Neuronal stem cell (in vitro differentiated cells): ENCODE results near the gene GAS2L2.

Source experiments
- DNase-seq: peaks from one replicate; pipeline ENCODE4 v3.0.0-alpha.2; 2013; ENCODE audit warnings: low spot score
- H2AFZ ChIP-seq: one replicate; pipeline ENCODE4 v1.6.1; 2013; ENCODE audit warnings: mild to moderate bottlenecking, low read length, inconsistent platforms
- H2AK5ac ChIP-seq: 2 replicates; pipeline ENCODE4 v1.6.1; 2013; ENCODE audit warnings: low read depth, mild to moderate bottlenecking, inconsistent platforms, low read length, moderate library complexity, mixed read lengths
- H2BK120ac ChIP-seq: 2 replicates; pipeline ENCODE4 v1.6.1; 2013; ENCODE audit warnings: low read depth, mild to moderate bottlenecking, inconsistent platforms, low read length, moderate library complexity, mixed read lengths
- H2BK12ac ChIP-seq: one replicate; pipeline ENCODE4 v1.6.1; 2013; ENCODE audit warnings: low read length, inconsistent platforms
- H2BK15ac ChIP-seq: 2 replicates; pipeline ENCODE4 v1.6.1; 2013; ENCODE audit warnings: mild to moderate bottlenecking, low read length, inconsistent platforms, mixed read lengths
- H2BK5ac ChIP-seq: one replicate; pipeline ENCODE4 v1.6.1; 2013; ENCODE audit warnings: inconsistent platforms, mild to moderate bottlenecking, low read length, moderate library complexity
- H3K14ac ChIP-seq: one replicate; pipeline ENCODE4 v1.6.1; 2013; ENCODE audit warnings: low read length, inconsistent platforms
- H3K18ac ChIP-seq: 2 replicates; pipeline ENCODE4 v1.6.1; 2013; ENCODE audit warnings: low read length, inconsistent platforms
- H3K23ac ChIP-seq: 2 replicates; pipeline ENCODE4 v1.6.1; 2013; ENCODE audit warnings: low read depth, mild to moderate bottlenecking, mixed read lengths, low read length, inconsistent platforms; ENCODE audit not compliant: poor library complexity
- H3K27ac ChIP-seq: replicated peaks from 3 replicates; pipeline ENCODE4 v1.5.1; 2013; ENCODE audit warnings: low read length, inconsistent platforms
- H3K27me3 ChIP-seq, 3 experiments: 2 replicates each; pipeline ENCODE4 v1.6.1; 2013; ENCODE audit warnings: low read length in 3 of 3, mild to moderate bottlenecking in 2 of 3, inconsistent platforms in 1 of 3, low read depth in 1 of 3, mixed read lengths in 1 of 3, moderate library complexity in 1 of 3; ENCODE audit not compliant: control insufficient read depth in 3 of 3, insufficient read depth in 3 of 3
- H3K36me3 ChIP-seq, 2 donors: replicated peaks in 1 of 2; 2 replicates each; pipeline ENCODE4 v1.6.1; 2013; ENCODE audit warnings: low read length in 2 of 2; ENCODE audit not compliant: control insufficient read depth in 2 of 2, insufficient read depth in 2 of 2
- H3K4ac ChIP-seq: 2 replicates; pipeline ENCODE4 v1.6.1; 2013; ENCODE audit warnings: inconsistent platforms, mild to moderate bottlenecking, low read length, moderate library complexity
- H3K4me1 ChIP-seq, 2 donors: 1 replicate in 1 of 2; 2 replicates in 1 of 2; pipeline ENCODE4 v1.6.1; 2013; ENCODE audit warnings: low read length in 2 of 2, low read depth in 1 of 2; ENCODE audit not compliant: control insufficient read depth in 2 of 2, insufficient read depth in 1 of 2
- H3K4me2 ChIP-seq: one replicate; pipeline ENCODE4 v1.6.1; 2013; ENCODE audit warnings: mild to moderate bottlenecking, low read length, inconsistent platforms; ENCODE audit not compliant: insufficient read depth, poor library complexity, severe bottlenecking
- H3K4me3 ChIP-seq, 2 donors: 2 replicates each; pipeline ENCODE4 v1.5.1; 2013; ENCODE audit warnings: low read length in 2 of 2, mild to moderate bottlenecking in 2 of 2, inconsistent platforms in 1 of 2, moderate library complexity in 1 of 2
- H3K79me1 ChIP-seq: one replicate; pipeline ENCODE4 v1.6.1; 2013; ENCODE audit warnings: low read depth, mild to moderate bottlenecking, inconsistent platforms, low read length, moderate library complexity
- H3K9ac ChIP-seq: one replicate; pipeline ENCODE4 v1.6.1; 2013; ENCODE audit warnings: mild to moderate bottlenecking, low read depth, low read length, inconsistent platforms; ENCODE audit not compliant: poor library complexity
- H3K9me3 ChIP-seq, 2 donors: replicated peaks in 1 of 2; 2 replicates each; pipeline versions ENCODE3 to v1.6.1; 2013; ENCODE audit warnings: low read length in 2 of 2, mild to moderate bottlenecking in 2 of 2, inconsistent platforms in 1 of 2, low read depth in 1 of 2, mixed read lengths in 1 of 2, moderate library complexity in 1 of 2; ENCODE audit not compliant: control insufficient read depth in 2 of 2, insufficient read depth in 1 of 2
- H4K8ac ChIP-seq: one replicate; pipeline ENCODE4 v1.6.1; 2013; ENCODE audit warnings: low read depth, mild to moderate bottlenecking, inconsistent platforms, low read length, moderate library complexity
- H4K91ac ChIP-seq: one replicate; pipeline ENCODE4 v1.6.1; 2013; ENCODE audit warnings: low read length, low read depth, mild to moderate bottlenecking, inconsistent platforms; ENCODE audit not compliant: poor library complexity
- WGBS, 2 donors: extraction: QIAGEN DNeasy Blood & Tissue Kit; methylation state at CpG; one replicate each; pipeline ENCODE4 v1.1.7; 2013; ENCODE audit warnings: missing lambda C conversion rate in 2 of 2, mixed read lengths in 1 of 2; ENCODE audit not compliant: insufficient read length in 2 of 2, insufficient replicate concordance in 1 of 2; ENCODE audit errors: extremely low coverage in 2 of 2; 5-methylcytosine and 5-hydroxymethylcytosine counted together

The GAS2L2 gene

GRCh38 chr17:35797370-35797769 is 44.3 kb upstream of the GAS2L2 start:
- Histone ChIP-seq H3K27me3 (peaks cover 7 to 86% (median 47%) of the 10 kb centered on the region in 3 experiments), H3K36me3 (no peaks in the 10 kb centered on the region)

DNA sequence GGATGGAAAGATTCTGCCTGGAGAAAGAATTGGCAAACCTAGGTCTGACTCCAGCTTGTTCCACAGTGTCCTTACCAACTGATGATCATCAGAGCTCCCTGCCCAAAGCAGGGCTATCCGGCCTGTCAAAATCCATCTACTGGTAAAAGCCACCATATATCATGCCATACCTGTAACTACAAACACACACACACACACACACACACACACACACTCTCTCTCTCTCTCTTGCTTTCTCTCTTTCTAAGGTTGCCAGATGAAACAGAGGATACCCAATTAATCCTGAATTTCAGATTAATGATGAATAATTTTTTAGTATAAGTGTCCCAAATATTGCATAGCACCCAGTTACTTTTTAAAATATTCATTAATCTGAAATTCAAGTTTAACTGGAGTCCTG is 43.9 kb upstream of the GAS2L2 start:
- Histone ChIP-seq H3K23ac (no peak overlapping the region), H2BK5ac (no peak overlapping the region), H3K27me3 (peaks cover 7 to 90% (median 51%) of the 10 kb centered on the region in 3 experiments), H3K14ac (no peak overlapping the region), H3K4me2 (no peak overlapping the region), H2BK120ac (no peak overlapping the region), H3K79me1 (no peaks in the 10 kb centered on the region), H2BK15ac (no peak overlapping the region), H3K18ac (no peak overlapping the region), H2BK12ac (no peak overlapping the region), H3K27ac (no peak overlapping the region), H2AK5ac (no peak overlapping the region), H2AFZ (no peak overlapping the region), H3K4me3 (no peak overlapping the region), H4K8ac (no peak overlapping the region), H3K9ac (no peak overlapping the region), H3K9me3 (no peaks in the 10 kb centered on the region), H3K4ac (no peak overlapping the region), H3K4me1 (peaks cover 2% of the 10 kb centered on the region in 2 donors), H3K36me3 (no peaks in the 10 kb centered on the region), H4K91ac (no peak overlapping the region)
- no CpG with 5 or more reads among the region's 1 CpG for WGBS, 2 donors
- no peak for DNase-seq

More at GRCh38 chr17:35797370-35797769, 44.3 kb upstream of the GAS2L2 start:
- Histone ChIP-seq H3K23ac (no peak overlapping the region), H3K79me1 (no peaks in the 10 kb centered on the region), H3K4ac (no peak overlapping the region), H2BK12ac (no peak overlapping the region), H2BK5ac (no peak overlapping the region), H3K18ac (no peak overlapping the region), H2AFZ (no peak overlapping the region), H3K9me3 (no peaks in the 10 kb centered on the region), H3K4me1 (peaks cover 2% of the 10 kb centered on the region in 2 donors), H3K14ac (no peak overlapping the region), H4K8ac (no peak overlapping the region), H3K4me3 (no peak overlapping the region), H4K91ac (no peak overlapping the region), H3K4me2 (no peak overlapping the region), H3K27ac (no peak overlapping the region), H2BK15ac (no peak overlapping the region), H3K9ac (no peak overlapping the region), H2AK5ac (no peak overlapping the region), H2BK120ac (no peak overlapping the region)
- no peak for DNase-seq
- no CpG with 5 or more reads among the region's 4 CpGs for WGBS, 2 donors

DNA sequence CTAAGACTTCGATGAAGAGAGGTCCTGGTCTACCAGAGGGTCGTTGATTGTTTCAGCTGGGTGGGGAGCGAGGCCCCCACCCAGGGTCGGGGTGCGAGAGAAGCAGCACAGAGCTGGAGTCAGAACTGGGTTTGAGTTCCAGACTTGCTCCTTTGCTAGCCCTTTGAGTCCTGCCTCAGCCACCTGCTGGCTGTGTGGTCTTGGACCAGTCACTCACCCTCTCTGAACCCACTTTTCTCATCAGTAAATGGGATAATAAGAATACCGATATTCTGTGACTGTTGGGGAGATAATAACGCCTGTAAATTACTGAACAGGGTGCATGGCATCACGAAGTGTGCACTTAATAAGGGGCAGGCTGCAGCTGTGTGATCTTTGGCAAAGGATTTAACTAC is 42.8 kb upstream of the GAS2L2 start:
- Histone ChIP-seq H2AFZ (peak overlapping the region; percentile 83), H2BK5ac (peak overlapping the region; percentile 67), H2BK120ac (no peak overlapping the region), H2BK15ac (no peak overlapping the region), H3K4me3 (peak overlapping the region; percentile 20 to 61), H3K27ac (no peak overlapping the region), H3K4me2 (peak overlapping the region; percentile 100), H3K36me3 (no peaks in the 10 kb centered on the region), H2AK5ac (no peak overlapping the region), H4K8ac (no peak overlapping the region), H3K18ac (peak overlapping the region; percentile 32), H3K14ac (peak overlapping the region; percentile 10), H3K4ac (no peak overlapping the region), H2BK12ac (no peak overlapping the region), H3K79me1 (no peaks in the 10 kb centered on the region), H3K9ac (peak overlapping the region; percentile 1), H4K91ac (no peak overlapping the region), H3K27me3 (peaks cover 7 to 97% (median 55%) of the 10 kb centered on the region in 3 experiments), H3K23ac (peak overlapping the region; percentile 85), H3K9me3 (no peaks in the 10 kb centered on the region), H3K4me1 (peaks cover 2% of the 10 kb centered on the region in 2 donors)
- WGBS, 2 donors, result no CpG with 5 or more reads among the region's 8 CpGs
- no peak for DNase-seq

DNA sequence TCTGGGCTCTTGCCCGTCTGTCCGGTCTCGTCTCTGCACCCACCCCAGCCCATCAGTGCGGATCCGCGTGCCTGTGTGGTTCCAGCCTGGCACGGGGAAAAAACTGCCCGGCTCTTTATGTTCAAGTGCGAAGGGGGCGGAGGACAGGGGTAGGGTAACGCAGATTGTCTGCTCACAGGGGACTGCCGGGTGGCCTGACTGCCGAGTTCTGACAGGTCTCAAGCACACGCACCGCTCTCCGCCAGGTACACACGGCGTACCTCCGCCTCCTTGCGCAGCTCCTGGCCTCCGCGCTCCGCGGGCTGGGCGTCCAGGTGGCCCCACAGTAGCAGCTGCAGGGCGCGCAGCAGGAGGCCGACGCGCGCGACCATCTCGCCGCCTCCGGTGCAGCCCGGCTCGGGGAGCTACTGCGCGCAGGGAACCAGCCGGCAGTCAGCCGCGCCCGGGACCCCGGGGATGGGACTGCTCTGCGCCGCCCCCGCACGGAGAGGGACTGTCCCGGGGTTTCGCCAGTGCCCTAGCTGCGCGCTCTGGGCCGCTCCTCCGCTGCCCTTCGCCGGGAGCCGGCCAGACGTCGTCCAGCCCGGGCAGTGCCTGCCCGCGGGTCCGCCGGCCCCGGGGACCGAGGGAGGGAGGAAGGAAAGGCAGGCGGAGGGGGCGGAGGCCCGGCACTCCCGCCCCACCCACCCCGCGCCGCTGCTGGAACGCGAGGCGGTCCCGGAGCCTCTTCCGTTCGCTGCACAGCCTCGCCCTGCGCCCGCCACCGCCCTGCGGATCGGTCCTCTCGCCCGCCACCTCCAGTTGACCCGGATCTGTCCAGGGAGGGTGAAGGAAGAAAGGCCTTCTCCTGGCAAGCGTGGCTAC is 42.2 kb upstream of the GAS2L2 start, which contains the start of gene MMP28:
MMP28 (minus strand) TSS at position 635 of the 864 bp plus-strand sequence; CDS start at position 371, 264 bp downstream.
- H3K23ac ChIP-seq, result peak within 1 kb of the TSS; percentile 85
- H3K27me3 ChIP-seq, result peaks cover 7 to 92% (median 55%) of the 10 kb centered on the region in 3 experiments
- peak within 1 kb of the TSS; percentile 83 for H2AFZ ChIP-seq
- peak within 1 kb of the TSS; percentile 39 for H3K14ac ChIP-seq
- no peak within 1 kb of the TSS for H3K27ac ChIP-seq
- H3K18ac ChIP-seq, result peak within 1 kb of the TSS; percentile 83
- DNase-seq, result peak; percentile 49
- no peak within 1 kb of the TSS for H2BK120ac ChIP-seq
- H3K4me2 ChIP-seq, result peak within 1 kb of the TSS; percentile 100
- no peaks in the 10 kb centered on the region for H3K36me3 ChIP-seq
- H2AK5ac ChIP-seq, result no peak within 1 kb of the TSS
- H4K91ac ChIP-seq, result no peak within 1 kb of the TSS
- no peak within 1 kb of the TSS for H3K4ac ChIP-seq
- H3K4me3 ChIP-seq, result peak within 1 kb of the TSS; percentile 33 to 80
- H3K9me3 ChIP-seq, result no peaks in the 10 kb centered on the region
- peaks cover 2% of the 10 kb centered on the region in 2 donors for H3K4me1 ChIP-seq
- H4K8ac ChIP-seq, result no peak within 1 kb of the TSS
- peak within 1 kb of the TSS; percentile 41 for H2BK12ac ChIP-seq
- peak within 1 kb of the TSS; percentile 67 for H2BK5ac ChIP-seq
- H3K79me1 ChIP-seq, result no peaks in the 10 kb centered on the region
- H3K9ac ChIP-seq, result peak within 1 kb of the TSS; percentile 90
- no CpG with 5 or more reads among the region's 89 CpGs for WGBS, 2 donors
- H2BK15ac ChIP-seq, result no peak within 1 kb of the TSS
